Measurements from ENCODE around the gene FOXA3. TPM values are rescaled to one million over a fixed set of nuclear protein-coding genes. Genes with fewer than 3 reads are reported as not detected.

The FOXA3 gene
- total RNA-seq, 2 experiments from 2014 or later = not detected

DNA sequence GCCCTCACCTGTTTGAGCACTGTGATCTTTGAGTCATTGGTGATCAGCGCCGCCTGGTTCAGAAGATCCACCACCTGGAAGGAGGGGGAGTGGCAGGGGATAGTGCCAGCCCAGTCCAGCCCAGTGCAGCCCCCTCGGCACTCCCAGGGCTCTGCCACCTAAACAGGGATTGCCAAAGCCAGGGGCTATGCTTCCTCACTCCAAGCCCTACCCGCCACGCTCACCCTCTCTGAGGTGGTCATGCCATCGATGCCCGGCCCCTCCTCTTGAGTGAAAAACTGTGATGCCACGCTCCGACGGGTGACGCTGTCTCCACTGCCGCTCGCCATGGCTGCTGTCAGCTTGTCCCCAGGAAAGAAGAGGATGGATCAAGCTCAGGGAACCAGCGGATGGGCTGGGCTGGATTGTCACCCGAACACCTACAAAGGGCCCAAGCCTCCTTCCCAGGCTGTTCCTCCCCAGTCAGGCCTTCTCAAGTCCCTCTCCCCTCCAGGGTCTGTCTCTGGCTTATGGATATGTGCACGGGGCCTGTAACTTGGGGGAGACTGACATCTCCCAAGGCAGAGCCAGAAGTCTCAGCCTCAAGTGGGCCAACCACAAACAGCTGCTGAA, 9.9 kb upstream of the FOXA3 start:
- no peak overlapping the region for H3K27ac ChIP-seq (ENCODE audit: low read depth, low read length, poor library complexity, severe bottlenecking)
- H3K4me3 ChIP-seq (ENCODE audit: low read depth, low read length, poor library complexity, severe bottlenecking) = no peak overlapping the region
- CTCF ChIA-PET (ENCODE audit: unreplicated experiment) = no interaction called here
- H4K20me1 ChIP-seq (ENCODE audit: insufficient read depth, low read length) = no peaks in the 10 kb centered on the region
- BruUV-seq (replicated peaks) = no TSS peak
- no peaks in the 10 kb centered on the region for H3K9me2 ChIP-seq (ENCODE audit: insufficient read depth, low read length)
- H3K4me1 ChIP-seq (ENCODE audit: insufficient read depth, low read length, poor library complexity, severe bottlenecking) = no peaks in the 10 kb centered on the region
- H3K9me3 ChIP-seq (ENCODE audit: low read length) = no peaks in the 10 kb centered on the region
- peaks cover 82% of the 10 kb centered on the region for H3K36me3 ChIP-seq (ENCODE audit: insufficient read depth, low read length)
- POLR2A ChIA-PET = no interaction called here
- peaks cover 14% of the 10 kb centered on the region; the same call in 1 of the 2 replicates for H3K79me2 ChIP-seq (ENCODE audit: insufficient read depth, low read depth, low read length)
- TF ChIP-seq, protein P1, sequence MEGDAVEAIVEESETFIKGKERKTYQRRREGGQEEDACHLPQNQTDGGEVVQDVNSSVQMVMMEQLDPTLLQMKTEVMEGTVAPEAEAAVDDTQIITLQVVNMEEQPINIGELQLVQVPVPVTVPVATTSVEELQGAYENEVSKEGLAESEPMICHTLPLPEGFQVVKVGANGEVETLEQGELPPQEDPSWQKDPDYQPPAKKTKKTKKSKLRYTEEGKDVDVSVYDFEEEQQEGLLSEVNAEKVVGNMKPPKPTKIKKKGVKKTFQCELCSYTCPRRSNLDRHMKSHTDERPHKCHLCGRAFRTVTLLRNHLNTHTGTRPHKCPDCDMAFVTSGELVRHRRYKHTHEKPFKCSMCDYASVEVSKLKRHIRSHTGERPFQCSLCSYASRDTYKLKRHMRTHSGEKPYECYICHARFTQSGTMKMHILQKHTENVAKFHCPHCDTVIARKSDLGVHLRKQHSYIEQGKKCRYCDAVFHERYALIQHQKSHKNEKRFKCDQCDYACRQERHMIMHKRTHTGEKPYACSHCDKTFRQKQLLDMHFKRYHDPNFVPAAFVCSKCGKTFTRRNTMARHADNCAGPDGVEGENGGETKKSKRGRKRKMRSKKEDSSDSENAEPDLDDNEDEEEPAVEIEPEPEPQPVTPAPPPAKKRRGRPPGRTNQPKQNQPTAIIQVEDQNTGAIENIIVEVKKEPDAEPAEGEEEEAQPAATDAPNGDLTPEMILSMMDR (conservative IDR thresholded peaks at IDR 0.05; ENCODE audit: low read length) = no peak
- no peak for TF ChIP-seq EZH2phosphoT487 (IDR thresholded peaks at IDR 0.05; ENCODE audit: borderline replicate concordance, low read depth, low read length)
- no peak for DNase-seq (ENCODE audit: low spot score)
- no peak overlapping the region for H2AFZ ChIP-seq (ENCODE audit: low read length)
- intact Hi-C loops (cut with micrococcal nuclease; ENCODE audit: unreplicated experiment) = no loop called here
- no peak overlapping the region for H3K4me2 ChIP-seq (ENCODE audit: low read length)

DNA sequence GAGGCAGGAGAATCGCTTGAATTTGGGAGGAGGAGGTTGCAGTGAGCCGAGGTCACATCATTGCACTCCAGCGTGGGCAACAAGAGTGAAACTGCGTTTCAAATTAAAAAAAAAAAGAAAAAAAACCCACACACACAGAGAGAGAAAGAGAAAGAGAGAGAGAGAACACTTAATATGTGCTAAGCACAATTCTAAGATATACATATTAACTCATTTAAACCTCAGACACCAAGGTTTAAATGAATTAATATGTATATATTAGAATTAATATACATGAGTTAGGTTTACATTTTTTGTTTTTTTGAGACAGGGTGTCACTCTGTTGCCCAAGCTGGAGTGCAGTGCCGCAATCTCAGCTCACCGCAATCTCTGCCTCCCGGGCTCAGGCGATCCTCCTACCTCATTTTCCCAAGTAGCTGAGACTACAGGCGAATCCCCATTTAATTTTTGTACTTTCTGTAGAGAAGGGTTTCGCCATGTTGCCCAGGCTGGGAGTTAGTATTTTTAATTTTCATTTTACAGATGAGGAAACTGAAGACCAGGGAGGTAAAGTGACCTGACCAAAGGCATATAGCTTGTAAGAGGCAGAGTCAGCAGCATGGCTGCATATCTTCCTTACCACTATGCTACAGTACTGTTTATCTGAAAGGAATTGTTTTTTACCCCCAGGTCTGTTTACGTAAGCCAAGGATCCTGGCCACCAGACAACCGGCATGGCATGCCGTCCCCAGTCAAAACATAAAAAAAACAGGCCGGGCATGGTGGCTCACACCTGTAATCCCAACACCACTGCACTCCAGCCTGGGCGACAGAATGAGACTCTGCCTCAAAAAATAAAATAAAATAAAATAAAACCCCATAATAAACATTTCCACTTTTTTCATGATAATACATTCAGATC, 3.5 kb upstream of the FOXA3 start:
- Histone ChIP-seq H3K79me2 (ENCODE audit: insufficient read depth, low read depth, low read length) (peaks cover 39% of the 10 kb centered on the region), H3K4me3 (ENCODE audit: low read depth, low read length, poor library complexity, severe bottlenecking) (peak overlapping the region; percentile 82), H3K27ac (ENCODE audit: low read depth, low read length, poor library complexity, severe bottlenecking) (peak overlapping the region; percentile 83), H3K9me3 (ENCODE audit: low read length) (no peaks in the 10 kb centered on the region), H3K4me1 (ENCODE audit: insufficient read depth, low read length, poor library complexity, severe bottlenecking) (peaks cover 20% of the 10 kb centered on the region), H2AFZ (ENCODE audit: low read length) (no peak overlapping the region), H4K20me1 (ENCODE audit: insufficient read depth, low read length) (no peaks in the 10 kb centered on the region), H3K9me2 (ENCODE audit: insufficient read depth, low read length) (no peaks in the 10 kb centered on the region), H3K36me3 (ENCODE audit: insufficient read depth, low read length) (peaks cover 37% of the 10 kb centered on the region), H3K4me2 (ENCODE audit: low read length) (peak overlapping the region; percentile 78)
- DNase-seq (ENCODE audit: low spot score) = no peak
- intact Hi-C loops (cut with micrococcal nuclease; ENCODE audit: unreplicated experiment) = no loop called here
- BruUV-seq (replicated peaks) = no TSS peak
- CTCF ChIA-PET (ENCODE audit: unreplicated experiment) = interaction anchor here (1.8 kb wide), 1 partner anchor 44 kb away, joined by 3 read pairs; no protein-coding TSS in a partner anchor
- TF ChIP-seq, protein P1 (conservative IDR thresholded peaks at IDR 0.05; ENCODE audit: low read length) = no peak
- TF ChIP-seq EZH2phosphoT487 (IDR thresholded peaks at IDR 0.05; ENCODE audit: borderline replicate concordance, low read depth, low read length) = no peak
- POLR2A ChIA-PET = interaction anchor here (0.6 to 0.7 kb wide), 3 partner anchors 14 to 1053 kb away, joined by 4 read pairs; no protein-coding TSS in a partner anchor

DNA sequence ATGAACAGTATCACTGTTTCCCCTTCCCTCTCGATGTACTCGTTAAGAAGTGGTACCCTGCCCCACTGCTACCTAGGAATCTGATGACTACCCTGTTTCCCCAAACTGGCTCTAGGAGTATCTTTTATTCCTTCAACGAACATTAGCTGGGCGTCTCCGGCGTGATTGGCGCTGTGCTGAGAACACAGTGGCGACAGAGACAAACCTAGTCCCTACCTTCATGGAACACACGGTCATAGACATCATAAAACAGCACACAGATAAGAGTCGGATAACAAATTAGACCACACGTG, 1.9 kb upstream of the FOXA3 start:
- Histone ChIP-seq H2AFZ (ENCODE audit: low read length) (peak overlapping the region; percentile 47; the same call in 1 of the 2 replicates), H3K4me3 (ENCODE audit: low read depth, low read length, poor library complexity, severe bottlenecking) (peak overlapping the region; percentile 82), H3K4me2 (ENCODE audit: low read length) (peak overlapping the region; percentile 78), H4K20me1 (ENCODE audit: insufficient read depth, low read length) (no peaks in the 10 kb centered on the region), H3K79me2 (ENCODE audit: insufficient read depth, low read depth, low read length) (peaks cover 38% of the 10 kb centered on the region), H3K9me3 (ENCODE audit: low read length) (no peaks in the 10 kb centered on the region), H3K27ac (ENCODE audit: low read depth, low read length, poor library complexity, severe bottlenecking) (peak overlapping the region; percentile 83), H3K36me3 (ENCODE audit: insufficient read depth, low read length) (peaks cover 31% of the 10 kb centered on the region), H3K9me2 (ENCODE audit: insufficient read depth, low read length) (no peaks in the 10 kb centered on the region), H3K4me1 (ENCODE audit: insufficient read depth, low read length, poor library complexity, severe bottlenecking) (peaks cover 20% of the 10 kb centered on the region)
- intact Hi-C loops (cut with micrococcal nuclease; ENCODE audit: unreplicated experiment) = no loop called here
- POLR2A ChIA-PET = no interaction called here
- TF ChIP-seq, protein P1 (conservative IDR thresholded peaks at IDR 0.05; ENCODE audit: low read length) = 0 out of 2 replicates have a peak, but pooled peaks have one; percentile 23
- no peak for TF ChIP-seq EZH2phosphoT487 (IDR thresholded peaks at IDR 0.05; ENCODE audit: borderline replicate concordance, low read depth, low read length)
- CTCF ChIA-PET (ENCODE audit: unreplicated experiment) = no interaction called here
- DNase-seq (ENCODE audit: low spot score) = no peak
- no TSS peak for BruUV-seq (replicated peaks)

Measured in OCI-LY7 (cell line).